ENCODE measurements around the gene MINK1. TPM values are rescaled to one million over a fixed set of nuclear protein-coding genes. Genes with fewer than 3 reads are reported as not detected.
A peak's percentile ranks its signal among the peaks of the same experiment; 100 is the strongest.

MINK1 gene
- total and polyA plus RNA-seq, 9 donors: 37.6 to 177 (median 95.8) TPM

DNA sequence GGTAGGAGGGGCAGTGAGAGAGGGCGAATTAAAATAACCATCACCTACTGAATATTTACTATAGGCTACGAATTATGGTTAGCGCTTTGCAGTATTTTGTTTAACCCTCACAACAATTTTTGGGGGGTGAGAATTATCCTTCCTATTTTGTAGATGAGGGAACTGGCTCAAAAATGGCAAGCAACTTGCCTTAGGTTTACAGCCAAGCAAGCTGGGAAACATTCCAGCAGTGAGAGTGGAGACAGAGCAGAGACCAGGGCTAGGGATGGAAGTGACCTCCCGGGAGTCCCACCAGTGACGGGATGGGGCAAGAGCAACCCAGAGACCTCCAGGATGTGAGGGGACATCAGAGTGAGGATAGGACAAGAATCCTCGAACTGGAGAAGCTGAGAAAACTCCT, 46.6 kb upstream of the MINK1 start:
- intact Hi-C loops (cut with DNase I): loop anchor here (2.0 to 10.0 kb wide), 6 partner anchors 52 to 268 kb away; partner anchors contain the start of genes CHRNE (in 1 of the 4), CXCL16 (in 1 of the 4), MED11 (in 1 of the 4) and ZMYND15 (in 1 of the 4)
- 6 to 12% (median 12%) methylated on average over 6 of the region's 6 CpGs for WGBS, 3 donors

DNA sequence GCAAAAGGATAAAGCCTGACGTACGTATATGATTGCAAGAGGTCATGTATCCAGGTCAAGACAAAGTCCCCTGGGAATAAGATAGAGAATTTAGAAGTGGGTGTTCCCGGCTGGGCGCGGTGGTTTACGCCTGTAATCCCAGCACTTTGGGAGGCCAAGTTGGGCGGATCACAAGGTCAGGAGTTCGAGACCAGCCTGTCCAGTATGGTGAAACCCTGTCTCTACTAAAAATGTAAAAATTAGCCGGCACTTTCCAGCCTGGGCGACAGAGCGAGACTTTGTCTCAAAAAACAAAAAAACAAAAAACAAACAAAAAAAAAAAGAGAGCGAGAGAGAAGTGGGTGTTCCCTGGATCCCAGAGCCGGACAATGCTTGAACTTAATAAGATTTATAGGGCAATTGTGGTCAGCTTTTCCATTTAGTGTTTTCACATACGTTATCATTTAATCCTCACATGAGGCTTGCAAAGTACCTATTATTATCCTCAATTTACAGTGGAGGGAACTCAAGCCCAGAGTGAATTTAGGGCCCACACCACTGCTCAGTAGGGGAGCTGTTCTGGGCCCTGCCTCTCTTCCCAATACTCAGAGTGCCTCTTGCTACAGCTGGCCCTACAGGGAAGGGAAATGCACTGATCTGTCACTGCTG, 44.9 kb upstream of the MINK1 start:
- Histone ChIP-seq H3K27ac (no peak overlapping the region), H3K36me3 (no peaks in the 10 kb centered on the region), H3K4me3 (no peak overlapping the region), H3K27me3 (no peaks in the 10 kb centered on the region), H3K9me3 (no peaks in the 10 kb centered on the region), H3K4me1 (ENCODE audit: insufficient read depth) (peaks cover 13% of the 10 kb centered on the region)
- intact Hi-C loops (cut with DNase I): loop anchor here in 3 of 4 donors (2.0 to 10.0 kb wide), 5 partner anchors 53 to 267 kb away; partner anchors contain the start of genes CHRNE (in 1 of the 3), CXCL16 (in 1 of the 3), MED11 (in 1 of the 3) and ZMYND15 (in 1 of the 3)
- WGBS, 3 donors: 82 to 86% (median 83%) methylated on average over 14 of the region's 14 CpGs
- TF ChIP-seq, protein P1, sequence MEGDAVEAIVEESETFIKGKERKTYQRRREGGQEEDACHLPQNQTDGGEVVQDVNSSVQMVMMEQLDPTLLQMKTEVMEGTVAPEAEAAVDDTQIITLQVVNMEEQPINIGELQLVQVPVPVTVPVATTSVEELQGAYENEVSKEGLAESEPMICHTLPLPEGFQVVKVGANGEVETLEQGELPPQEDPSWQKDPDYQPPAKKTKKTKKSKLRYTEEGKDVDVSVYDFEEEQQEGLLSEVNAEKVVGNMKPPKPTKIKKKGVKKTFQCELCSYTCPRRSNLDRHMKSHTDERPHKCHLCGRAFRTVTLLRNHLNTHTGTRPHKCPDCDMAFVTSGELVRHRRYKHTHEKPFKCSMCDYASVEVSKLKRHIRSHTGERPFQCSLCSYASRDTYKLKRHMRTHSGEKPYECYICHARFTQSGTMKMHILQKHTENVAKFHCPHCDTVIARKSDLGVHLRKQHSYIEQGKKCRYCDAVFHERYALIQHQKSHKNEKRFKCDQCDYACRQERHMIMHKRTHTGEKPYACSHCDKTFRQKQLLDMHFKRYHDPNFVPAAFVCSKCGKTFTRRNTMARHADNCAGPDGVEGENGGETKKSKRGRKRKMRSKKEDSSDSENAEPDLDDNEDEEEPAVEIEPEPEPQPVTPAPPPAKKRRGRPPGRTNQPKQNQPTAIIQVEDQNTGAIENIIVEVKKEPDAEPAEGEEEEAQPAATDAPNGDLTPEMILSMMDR (IDR thresholded peaks at IDR 0.05): no peak
- TF ChIP-seq EP300 (IDR thresholded peaks at IDR 0.05): no peak
- DNase-seq: no peak

More for the DNA sequence above, 46.6 kb upstream of the MINK1 start:
- H3K27ac ChIP-seq: no peak overlapping the region
- peaks cover 13% of the 10 kb centered on the region for H3K4me1 ChIP-seq (ENCODE audit: insufficient read depth)
- no peaks in the 10 kb centered on the region for H3K9me3 ChIP-seq
- no peaks in the 10 kb centered on the region for H3K36me3 ChIP-seq
- DNase-seq: no peak
- H3K27me3 ChIP-seq: no peaks in the 10 kb centered on the region
- H3K4me3 ChIP-seq: peak overlapping the region; percentile 25
- TF ChIP-seq EP300 (IDR thresholded peaks at IDR 0.05) (no peak), POLR2A (IDR thresholded peaks at IDR 0.05) (no peak)
- TF ChIP-seq, protein P1 (IDR thresholded peaks at IDR 0.05): no peak

DNA sequence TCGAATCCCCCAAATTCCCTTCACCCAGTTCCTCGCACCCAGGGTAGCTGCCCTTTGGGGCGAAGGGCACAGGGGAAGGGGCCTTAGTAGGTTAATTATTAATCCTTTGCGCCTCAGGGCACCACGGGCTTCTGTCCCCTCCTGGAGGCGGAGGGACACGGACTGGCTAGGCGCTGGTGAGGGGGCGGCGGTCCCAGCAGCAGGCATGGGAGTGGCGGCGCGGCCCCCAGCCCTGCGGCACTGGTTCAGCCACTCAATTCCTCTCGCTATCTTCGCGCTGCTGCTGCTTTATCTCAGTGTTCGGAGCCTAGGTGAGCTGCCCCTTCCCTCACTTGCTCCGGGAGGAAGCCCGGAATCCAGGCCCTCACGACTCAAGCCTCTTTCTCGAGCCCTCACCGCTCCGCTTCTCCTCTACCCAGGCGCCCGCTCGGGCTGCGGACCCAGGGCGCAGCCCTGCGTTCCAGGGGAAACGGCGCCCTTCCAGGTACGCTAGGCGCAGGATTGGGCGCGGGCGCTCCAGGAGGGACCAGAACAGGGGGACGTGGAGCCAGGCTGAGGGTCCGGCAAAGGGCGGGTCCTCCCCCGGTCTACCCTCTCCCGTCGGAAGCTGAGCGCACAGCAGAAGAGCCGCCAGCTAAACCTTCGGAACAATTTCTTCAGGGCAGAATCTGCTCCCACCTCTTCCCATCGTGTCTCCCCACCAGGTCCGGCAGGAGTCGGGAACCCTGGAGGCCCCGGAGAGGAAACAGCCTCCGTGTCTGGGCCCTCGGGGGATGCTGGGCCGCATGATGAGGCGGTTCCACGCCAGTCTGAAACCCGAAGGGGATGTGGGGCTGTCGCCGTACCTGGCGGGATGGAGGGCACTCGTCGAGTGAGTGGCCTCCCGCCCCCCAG, 44.1 kb upstream of the MINK1 start, which contains the start of gene GLTPD2:
GLTPD2 (plus strand) TSS at position 158 of the 894 bp plus-strand sequence; CDS start at position 206, 48 bp downstream.
- Histone ChIP-seq H3K4me1 (ENCODE audit: insufficient read depth) (peaks cover 13% of the 10 kb centered on the region), H3K9me3 (no peaks in the 10 kb centered on the region), H3K27ac (peak within 1 kb of the TSS; percentile 86 to 89), H3K36me3 (no peaks in the 10 kb centered on the region), H3K4me3 (peak within 1 kb of the TSS; percentile 74), H3K27me3 (no peaks in the 10 kb centered on the region)
- WGBS, 3 donors: 55 to 59% (median 55%) methylated on average over 58 to 62 of the region's 62 CpGs
- DNase-seq: peak in 1 of 5 donors; percentile 49
- intact Hi-C loops (cut with DNase I): loop anchor here in 3 of 4 donors (2.0 to 10.0 kb wide), 5 partner anchors 54 to 266 kb away; partner anchors contain the start of genes CHRNE (in 1 of the 3), CXCL16 (in 1 of the 3), MED11 (in 1 of the 3) and ZMYND15 (in 1 of the 3)
- TF ChIP-seq POLR2A (IDR thresholded peaks at IDR 0.05) (no peak), EP300 (IDR thresholded peaks at IDR 0.05) (no peak)
- TF ChIP-seq, protein P1 (IDR thresholded peaks at IDR 0.05): no peak

DNA sequence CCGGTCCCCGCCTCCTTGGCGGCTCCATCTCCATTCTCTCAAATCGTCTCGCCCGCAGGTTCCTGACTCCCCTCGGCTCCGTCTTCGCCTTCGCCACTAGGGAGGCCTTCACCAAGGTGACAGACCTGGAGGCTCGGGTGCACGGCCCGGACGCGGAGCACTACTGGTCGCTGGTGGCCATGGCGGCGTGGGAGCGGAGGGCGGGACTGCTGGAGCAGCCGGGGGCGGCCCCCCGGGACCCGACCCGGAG, 43.5 kb upstream of the MINK1 start:
- H3K36me3 ChIP-seq: no peaks in the 10 kb centered on the region
- H3K4me3 ChIP-seq: peak overlapping the region; percentile 74
- 0% methylated on average over 20 to 25 of the region's 25 CpGs for WGBS, 3 donors
- H3K27ac ChIP-seq: peak overlapping the region; percentile 86 to 89
- no peak for TF ChIP-seq EP300 (IDR thresholded peaks at IDR 0.05)
- TF ChIP-seq POLR2A (IDR thresholded peaks at IDR 0.05): no peak
- TF ChIP-seq, protein P1 (IDR thresholded peaks at IDR 0.05): no peak
- intact Hi-C loops (cut with DNase I): loop anchor here in 3 of 4 donors (2.0 to 10.0 kb wide), 5 partner anchors 55 to 265 kb away; partner anchors contain the start of genes CHRNE (in 1 of the 3), CXCL16 (in 1 of the 3), MED11 (in 1 of the 3) and ZMYND15 (in 1 of the 3)
- no peak for DNase-seq
- no peaks in the 10 kb centered on the region for H3K27me3 ChIP-seq
- H3K4me1 ChIP-seq (ENCODE audit: insufficient read depth): peaks cover 13% of the 10 kb centered on the region
- no peaks in the 10 kb centered on the region for H3K9me3 ChIP-seq

All from ovary (tissue), 9 donors.